Lower leg skin (tissue), 4 donors: ENCODE results near the gene PALLD. TPM values are rescaled to one million over a fixed set of nuclear protein-coding genes. Genes with fewer than 3 reads are reported as not detected.

Experiments
- DNase-seq, 2 donors: peaks; one replicate each; pipeline ENCODE4 v3.0.0-alpha.2; 2019; ENCODE audit warnings: low spot score in 2 of 2
- H3K4me3 ChIP-seq: fragments of 200-600 bp; sonication (generic); 2 replicates; pipeline ENCODE4 v1.5.1; 2017; ENCODE audit warnings: mild to moderate bottlenecking, low read depth; ENCODE audit not compliant: poor library complexity, severe bottlenecking
- POLR2A ChIP-seq, 2 donors: fragments of 450-650 bp; IDR thresholded peaks; one replicate each; pipeline ENCODE4 v1.6.1; 2016 to 2017; ENCODE audit warnings: antibody characterized with exemption in 2 of 2, mild to moderate bottlenecking in 1 of 2, moderate library complexity in 1 of 2
- WGBS, 2 donors: methylation state at CpG; one replicate each; pipeline ENCODE4 v1.1.5; 2018; 5-methylcytosine and 5-hydroxymethylcytosine counted together
- intact Hi-C: fragments of 100-400 bp; cut with DNase I; formaldehyde crosslinking; loops from one replicate; pipeline ENCODE4 v1.15.0; 2023; ENCODE audit warnings: low total_unique reads
- total RNA-seq, 4 donors: library from RNA; depleted of rRNA; stranded (reverse); fragments of >200 nt; gene quantifications; one replicate each; pipeline ENCODE4 v1.1.0, GENCODE V29; 2016
- TF ChIP-seq, protein P1 (sequence below), 3 donors: fragments of 450-650 bp; IDR thresholded peaks; one replicate each; pipeline ENCODE4 v1.5.1; 2016; ENCODE audit warnings: antibody characterized with exemption in 3 of 3, mild to moderate bottlenecking in 3 of 3, moderate library complexity in 2 of 3

Gene PALLD
- total RNA-seq, 4 donors from 2014 or later, result 46.1 to 103 (median 77.6) TPM

DNA sequence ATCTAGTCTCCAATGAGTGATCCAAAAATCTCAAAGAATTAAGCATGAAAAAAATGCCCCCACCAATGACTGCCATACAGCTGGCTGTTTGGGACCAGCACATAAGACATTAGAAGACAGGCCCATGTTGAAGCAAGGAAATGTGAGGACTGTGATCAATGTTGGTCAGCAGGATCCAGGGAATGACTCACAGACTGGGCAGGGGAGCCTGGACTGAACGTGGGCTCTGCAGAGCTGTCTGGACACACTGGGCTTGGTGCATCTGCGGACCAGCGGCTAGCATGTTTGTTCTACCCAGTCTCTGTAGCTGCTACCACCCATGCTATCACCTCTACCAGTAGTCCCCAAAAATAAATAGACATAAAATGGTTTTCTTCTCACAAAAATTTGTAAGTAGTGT, 108.6 kb downstream of the PALLD start:
- DNase-seq, result no peak
- H3K4me3 ChIP-seq, result no peak overlapping the region
- TF ChIP-seq POLR2A (IDR thresholded peaks at IDR 0.05), result no peak
- TF ChIP-seq, protein P1, sequence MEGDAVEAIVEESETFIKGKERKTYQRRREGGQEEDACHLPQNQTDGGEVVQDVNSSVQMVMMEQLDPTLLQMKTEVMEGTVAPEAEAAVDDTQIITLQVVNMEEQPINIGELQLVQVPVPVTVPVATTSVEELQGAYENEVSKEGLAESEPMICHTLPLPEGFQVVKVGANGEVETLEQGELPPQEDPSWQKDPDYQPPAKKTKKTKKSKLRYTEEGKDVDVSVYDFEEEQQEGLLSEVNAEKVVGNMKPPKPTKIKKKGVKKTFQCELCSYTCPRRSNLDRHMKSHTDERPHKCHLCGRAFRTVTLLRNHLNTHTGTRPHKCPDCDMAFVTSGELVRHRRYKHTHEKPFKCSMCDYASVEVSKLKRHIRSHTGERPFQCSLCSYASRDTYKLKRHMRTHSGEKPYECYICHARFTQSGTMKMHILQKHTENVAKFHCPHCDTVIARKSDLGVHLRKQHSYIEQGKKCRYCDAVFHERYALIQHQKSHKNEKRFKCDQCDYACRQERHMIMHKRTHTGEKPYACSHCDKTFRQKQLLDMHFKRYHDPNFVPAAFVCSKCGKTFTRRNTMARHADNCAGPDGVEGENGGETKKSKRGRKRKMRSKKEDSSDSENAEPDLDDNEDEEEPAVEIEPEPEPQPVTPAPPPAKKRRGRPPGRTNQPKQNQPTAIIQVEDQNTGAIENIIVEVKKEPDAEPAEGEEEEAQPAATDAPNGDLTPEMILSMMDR (IDR thresholded peaks at IDR 0.05), result no peak
- 79 to 82% methylated on average over 3 of the region's 3 CpGs for WGBS, 2 donors
- intact Hi-C loops, result no loop called here

DNA sequence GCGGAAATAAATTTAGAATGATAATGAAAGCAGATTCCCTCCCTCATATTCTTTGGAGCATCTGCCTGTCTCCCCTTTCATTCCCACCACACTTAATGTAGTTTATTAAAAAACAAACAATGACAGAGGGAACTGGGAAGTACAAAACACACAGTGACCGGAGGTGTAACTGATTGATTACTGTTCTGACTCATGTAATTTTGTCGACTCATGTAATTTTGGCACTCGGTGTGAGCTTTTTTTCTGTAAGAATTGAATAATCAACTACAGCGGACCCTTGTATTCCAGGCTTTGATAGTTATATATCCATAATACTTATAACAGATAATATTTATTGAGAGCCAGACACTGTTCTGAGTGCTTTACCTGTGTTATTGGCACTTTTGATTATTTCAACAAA, 110.4 kb downstream of the PALLD start:
- 85 to 93% methylated on average over 5 of the region's 5 CpGs for WGBS, 2 donors

DNA sequence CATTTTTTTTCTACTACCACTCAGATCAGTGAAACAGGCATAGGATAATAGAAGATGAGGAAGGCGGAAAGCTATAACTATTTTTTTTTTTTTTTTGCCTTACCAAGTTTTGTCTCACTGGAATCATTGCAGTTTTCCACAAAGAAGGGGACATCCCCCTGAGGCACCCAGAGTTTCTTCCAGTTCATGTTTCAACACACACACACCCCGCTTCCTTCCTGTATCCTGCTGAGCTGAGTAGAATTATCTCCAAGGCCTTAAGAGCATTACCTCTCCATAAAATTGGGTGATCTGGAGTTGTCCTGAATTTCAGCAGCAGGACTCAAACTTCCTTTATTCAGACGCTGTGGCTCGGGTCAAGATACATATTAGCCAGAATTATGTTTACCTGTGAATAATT, 111.9 kb downstream of the PALLD start:
- H3K4me3 ChIP-seq, result no peak overlapping the region
- TF ChIP-seq, protein P1 (IDR thresholded peaks at IDR 0.05), result no peak
- TF ChIP-seq POLR2A (IDR thresholded peaks at IDR 0.05), result no peak
- no peak for DNase-seq
- intact Hi-C loops, result no loop called here
- 79 to 85% methylated on average over 4 of the region's 4 CpGs for WGBS, 2 donors

More for the DNA sequence above, 110.4 kb downstream of the PALLD start:
- TF ChIP-seq POLR2A (IDR thresholded peaks at IDR 0.05), result no peak
- TF ChIP-seq, protein P1 (IDR thresholded peaks at IDR 0.05), result no peak
- intact Hi-C loops, result no loop called here
- no peak for DNase-seq
- H3K4me3 ChIP-seq, result no peak overlapping the region

DNA sequence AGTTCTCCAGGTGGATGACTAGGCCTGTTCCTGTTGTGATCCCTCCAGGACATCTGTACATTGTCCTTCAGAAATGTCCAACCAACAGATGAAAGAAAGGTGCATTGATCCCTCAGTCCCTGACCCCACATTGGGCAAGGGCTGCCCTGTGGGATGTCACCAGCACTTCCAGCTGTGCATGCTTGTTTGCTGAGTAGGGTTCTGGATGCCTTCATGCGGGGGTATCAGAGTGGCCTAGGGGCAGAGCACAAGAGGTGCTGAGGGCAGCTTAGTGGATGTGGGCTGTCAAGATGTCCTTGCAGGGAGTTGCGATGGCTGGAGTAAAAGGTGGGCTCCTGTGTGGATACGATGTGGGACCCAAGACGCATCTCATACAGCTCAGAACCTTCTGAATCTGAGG, 112.5 kb downstream of the PALLD start:
- intact Hi-C loops, result no loop called here
- 85 to 98% methylated on average over 4 of the region's 4 CpGs for WGBS, 2 donors
- TF ChIP-seq, protein P1 (IDR thresholded peaks at IDR 0.05), result no peak
- no peak for TF ChIP-seq POLR2A (IDR thresholded peaks at IDR 0.05)
- DNase-seq, result no peak
- H3K4me3 ChIP-seq, result no peak overlapping the region

DNA sequence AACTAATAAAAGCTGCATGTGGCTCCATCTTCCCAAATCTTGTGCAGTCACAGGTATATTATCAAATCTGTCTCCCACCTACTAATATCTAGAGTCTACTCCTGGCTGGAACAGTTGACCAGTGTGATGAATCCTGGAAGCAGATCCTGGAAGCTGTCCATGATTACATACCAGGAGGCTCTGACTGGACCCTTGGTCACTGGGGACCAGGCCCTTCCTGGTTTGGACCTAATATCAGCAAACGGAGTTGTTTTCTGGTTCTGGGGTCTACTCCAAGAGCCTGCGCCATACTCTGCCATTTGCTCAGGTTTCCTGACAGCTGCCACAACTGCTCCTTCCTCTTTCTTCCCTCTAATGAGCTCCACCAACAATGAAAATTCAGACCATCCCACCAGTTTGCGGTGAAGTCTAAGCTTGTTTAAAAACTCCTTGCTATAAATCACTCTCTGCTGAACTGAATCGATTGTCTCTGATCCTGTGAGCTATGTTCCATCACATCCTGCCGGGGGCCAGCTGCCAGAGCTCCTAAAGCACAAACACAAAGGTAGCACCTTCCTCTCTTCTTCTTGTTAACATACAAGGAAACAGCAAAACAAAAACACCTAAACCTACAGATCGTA, 114.2 kb downstream of the PALLD start:
- no peak for DNase-seq
- intact Hi-C loops, result no loop called here
- WGBS, 2 donors, result 67 to 70% methylated on average over 6 of the region's 6 CpGs
- TF ChIP-seq POLR2A (IDR thresholded peaks at IDR 0.05), result no peak
- TF ChIP-seq, protein P1 (IDR thresholded peaks at IDR 0.05), result no peak
- H3K4me3 ChIP-seq, result no peak overlapping the region
